Activated CD4-positive, alpha-beta T cell treated with anti-CD3 and anti-CD28 coated beads for 4 hours (primary cell): ENCODE results near the gene TMEM138.

ENCODE experiments used
- DNase-seq, 2 donors: peaks; one replicate each; pipeline ENCODE4 v3.0.0-alpha.2; 2020

Gene TMEM138

DNA sequence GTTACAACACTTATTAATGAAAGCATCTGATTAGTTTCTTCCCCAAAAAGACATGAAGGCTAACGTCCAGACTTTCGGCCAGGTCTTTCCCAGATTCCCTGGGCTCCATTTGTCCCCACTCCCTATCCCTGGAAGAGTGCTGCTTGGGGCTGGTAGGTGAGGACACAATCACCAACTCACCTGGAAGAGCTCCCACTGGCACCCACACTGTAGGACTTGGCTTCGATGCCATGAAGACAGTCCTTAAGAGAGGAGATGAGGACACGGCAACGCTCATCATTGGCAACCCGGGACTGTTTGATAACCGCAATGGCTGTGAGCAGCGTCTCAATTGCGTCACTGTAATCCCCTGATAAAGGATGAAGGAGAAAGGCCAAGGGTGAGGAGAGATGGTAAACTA, 49.4 kb downstream of the TMEM138 start:
- no peak for DNase-seq

DNA sequence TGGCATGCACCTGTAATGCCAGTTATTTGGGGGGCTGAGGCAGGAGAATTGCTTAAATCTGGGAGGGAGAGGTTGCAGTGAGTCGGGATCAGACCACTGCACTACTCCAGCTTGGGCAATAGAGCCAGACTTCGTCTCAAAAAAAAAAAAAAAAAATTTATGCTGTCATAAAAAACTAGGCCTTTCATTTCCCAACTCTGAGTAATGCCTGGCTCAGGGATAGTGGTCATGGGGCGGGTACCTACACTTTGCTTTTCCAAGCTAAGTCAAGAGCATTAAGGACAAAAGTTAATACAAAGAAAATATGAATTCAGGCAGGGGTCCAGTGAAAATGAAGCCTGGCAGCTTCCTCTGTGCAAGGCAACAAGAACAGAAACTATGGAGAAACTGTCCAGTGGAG, 51.3 kb downstream of the TMEM138 start:
- no peak for DNase-seq

DNA sequence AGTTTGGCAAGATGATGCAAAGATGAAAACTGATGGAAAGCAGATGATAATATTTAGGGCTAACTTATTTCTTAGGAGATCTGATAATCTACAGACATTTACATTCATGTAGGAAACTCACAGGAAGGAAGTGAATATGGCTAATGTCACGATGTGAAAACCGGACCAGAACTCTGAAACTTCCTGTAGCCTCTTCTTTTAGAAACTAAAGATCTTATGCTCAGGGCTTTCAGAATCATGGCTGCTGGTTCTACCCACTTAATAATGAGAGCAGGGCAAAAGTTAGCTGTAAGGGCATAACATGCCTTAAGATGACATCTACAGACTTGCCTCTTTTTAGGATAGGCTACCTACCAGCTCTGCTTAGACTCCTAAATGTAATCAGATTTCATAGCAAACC, 52.4 kb downstream of the TMEM138 start:
- no peak for DNase-seq

DNA sequence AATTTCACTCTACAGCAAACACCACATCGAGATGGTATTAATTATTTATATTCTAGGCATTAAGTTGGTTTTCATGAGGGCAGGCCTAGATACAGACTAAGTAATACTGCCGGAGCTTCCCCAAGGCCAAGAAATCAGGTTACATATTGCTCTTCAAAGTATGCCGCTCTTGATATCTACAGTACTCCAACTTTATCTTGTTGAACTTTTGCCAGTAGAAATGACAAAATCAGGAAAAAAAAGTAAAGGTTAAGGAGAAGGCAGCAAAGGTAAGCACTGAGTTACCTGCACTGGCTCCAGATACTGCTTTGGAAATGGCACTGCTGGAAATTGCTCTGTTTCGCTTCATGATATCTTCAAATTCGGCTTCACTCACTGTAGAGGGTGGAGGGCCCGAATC, 53.2 kb downstream of the TMEM138 start:
- DNase-seq, result no peak

DNA sequence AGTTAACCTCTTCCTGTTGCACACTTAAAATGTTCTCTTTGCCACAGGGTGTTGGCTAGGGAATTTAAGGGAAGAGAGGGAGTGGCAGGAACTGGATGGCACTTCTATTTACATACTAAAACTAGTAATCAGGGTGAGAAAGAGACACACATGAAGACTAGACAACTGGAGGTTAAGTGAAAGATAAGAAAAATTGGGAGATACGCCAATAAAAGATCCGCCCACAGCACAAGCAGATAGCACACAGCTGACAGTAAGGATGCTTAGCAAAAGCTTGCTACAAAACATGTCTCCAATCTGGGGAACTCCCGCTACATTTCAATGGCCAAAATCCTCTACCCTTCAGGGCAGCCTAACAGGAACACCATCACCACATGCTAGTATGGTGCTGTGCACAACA, 54.8 kb downstream of the TMEM138 start:
- DNase-seq, result no peak

DNA sequence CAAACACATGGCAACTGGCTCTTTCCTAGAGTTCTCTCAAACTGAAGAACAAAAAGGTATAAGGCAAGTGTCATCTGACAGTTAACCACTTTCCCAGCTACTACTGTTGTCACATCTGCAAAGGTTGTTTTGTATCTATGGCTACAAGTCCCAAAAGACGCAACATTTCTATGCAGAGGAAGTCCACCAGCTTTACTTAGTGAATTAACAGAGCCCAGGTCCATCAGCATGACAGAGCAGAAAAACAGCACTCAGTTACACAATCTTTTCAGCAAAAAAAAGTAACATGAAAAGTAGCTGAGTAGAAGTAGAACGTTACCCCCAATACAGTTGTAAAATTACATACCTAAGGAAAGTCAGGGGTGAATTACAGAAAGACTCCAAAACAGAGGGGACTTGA, 55.5 kb downstream of the TMEM138 start:
- no peak for DNase-seq

DNA sequence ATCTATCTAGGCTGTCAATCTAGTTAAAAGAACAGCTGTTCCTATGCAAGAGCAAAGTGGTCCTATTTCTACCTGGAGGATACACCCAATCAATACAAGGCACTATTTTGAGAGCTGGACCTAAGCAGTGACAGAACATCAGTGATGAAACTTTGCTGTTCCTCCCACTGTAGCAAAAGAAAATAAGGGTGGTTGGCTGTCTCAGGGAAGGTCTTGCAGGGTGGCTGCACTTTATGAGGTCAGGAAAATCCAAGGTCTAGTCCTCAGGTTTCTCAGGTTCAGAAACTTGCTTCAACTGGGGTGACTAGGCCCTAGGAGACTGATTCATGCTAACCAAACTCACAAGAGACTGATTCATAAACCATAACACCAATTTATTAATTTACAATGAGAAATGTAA, 56.0 kb downstream of the TMEM138 start:
- DNase-seq, result no peak
